Activated CD4-positive, alpha-beta T cell treated with anti-CD3 and anti-CD28 coated beads, Interleukin-2, amount 50 U/mL, for 16 hours (primary cell): ENCODE measurements around the gene SPACDR.

Source experiments
- DNase-seq: peaks from one replicate; pipeline ENCODE4 v3.0.0-alpha.2; 2020

Gene SPACDR

DNA sequence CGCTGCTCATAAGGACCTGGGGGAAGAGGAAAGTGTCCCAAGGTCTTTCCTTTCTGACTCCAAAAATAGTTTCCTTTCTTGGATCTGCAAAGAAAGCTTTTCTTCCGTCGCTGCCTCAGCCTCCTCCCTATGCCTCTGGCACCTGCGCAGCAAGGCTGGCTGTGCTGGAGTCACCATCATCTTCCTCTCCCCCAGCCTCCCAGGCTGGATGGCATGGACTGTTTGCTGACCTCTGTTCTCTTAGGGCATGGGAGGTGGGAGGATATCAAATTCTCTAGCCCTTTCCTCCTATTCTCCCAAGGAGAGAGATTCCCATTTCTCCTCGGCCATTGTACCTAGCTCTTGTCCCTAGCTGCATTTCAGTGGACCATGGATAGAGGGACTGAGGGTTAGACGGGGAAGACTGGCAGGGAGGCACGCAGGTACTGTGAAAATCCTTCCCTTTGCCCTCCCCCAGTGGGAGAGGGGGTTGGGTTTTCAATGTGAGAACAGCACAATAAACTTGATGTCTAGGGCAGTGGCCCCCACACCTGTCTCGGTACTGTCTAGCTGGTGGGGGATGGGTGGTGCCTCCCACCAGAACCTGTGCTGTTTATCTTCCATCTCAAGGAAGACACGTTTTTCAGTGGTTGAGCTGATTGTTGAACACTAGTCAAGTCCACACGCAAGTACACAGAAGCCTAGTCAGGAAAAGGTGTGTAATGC, 30.3 kb downstream of the SPACDR start:
- no peak for DNase-seq

DNA sequence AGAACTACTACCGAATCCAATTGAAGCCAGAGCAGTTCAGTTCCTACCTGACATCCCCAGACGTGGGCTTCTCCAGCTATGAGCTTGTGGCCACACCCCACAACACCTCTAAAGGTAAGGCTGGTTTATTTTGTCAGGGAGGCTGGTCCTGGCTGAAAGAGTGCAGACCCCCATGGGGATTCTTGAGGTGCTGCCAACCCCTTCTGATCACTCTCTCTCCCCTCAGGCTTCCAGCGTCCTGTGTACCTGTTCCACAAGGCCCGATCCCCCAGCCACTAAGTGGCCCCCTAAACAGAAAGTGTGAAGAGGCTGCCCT, 30.8 kb downstream of the SPACDR start:
- no peak for DNase-seq

DNA sequence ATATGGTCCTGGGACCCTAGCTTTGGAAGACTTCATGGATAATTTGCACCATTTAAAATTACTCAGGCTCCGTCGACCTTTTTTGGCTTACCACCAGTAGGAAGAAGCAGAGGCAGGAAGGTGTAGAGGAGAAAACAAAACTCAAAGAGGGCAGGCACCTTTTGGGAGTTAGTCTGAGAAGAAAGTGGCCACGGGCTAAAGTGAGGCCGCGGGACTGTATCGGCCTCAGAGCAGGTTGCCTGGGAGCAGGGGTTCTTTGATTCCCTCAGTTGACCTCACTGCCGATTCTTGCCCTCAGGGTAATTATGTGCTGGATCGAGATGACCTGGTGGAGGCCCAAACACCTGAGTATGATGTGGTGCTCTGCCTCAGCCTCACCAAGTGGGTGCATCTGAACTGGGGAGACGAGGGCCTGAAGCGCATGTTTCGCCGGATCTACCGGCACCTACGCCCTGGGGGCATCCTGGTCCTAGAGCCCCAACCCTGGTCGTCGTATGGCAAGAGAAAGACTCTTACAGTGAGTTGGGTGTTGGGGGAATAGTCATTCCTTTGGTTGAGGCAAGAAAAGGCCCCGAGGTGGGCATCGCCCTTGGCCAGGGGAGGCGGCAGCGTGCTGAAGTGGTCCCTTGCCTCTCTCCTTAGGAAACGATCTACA, 31.3 kb downstream of the SPACDR start:
- DNase-seq, result no peak

DNA sequence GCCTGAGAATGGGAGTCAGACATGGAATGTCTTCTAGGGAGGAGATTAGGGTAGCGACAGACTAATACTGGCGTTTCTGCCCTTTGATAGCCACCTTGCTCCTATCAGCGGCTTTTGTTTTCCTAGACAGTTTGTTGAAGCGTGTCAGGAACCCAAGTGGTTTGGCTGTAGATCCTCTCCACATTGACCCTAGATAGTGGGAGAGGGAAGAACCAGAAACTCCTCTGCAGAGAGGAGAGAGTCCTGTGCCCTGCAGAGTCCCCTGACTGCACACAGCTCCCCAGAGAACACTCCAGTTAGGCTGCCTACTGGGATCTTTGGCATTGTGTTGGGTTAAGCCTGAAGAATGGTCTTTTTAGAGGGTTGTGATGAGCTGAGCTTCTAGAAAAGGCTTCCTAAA, 32.0 kb downstream of the SPACDR start:
- DNase-seq, result no peak

DNA sequence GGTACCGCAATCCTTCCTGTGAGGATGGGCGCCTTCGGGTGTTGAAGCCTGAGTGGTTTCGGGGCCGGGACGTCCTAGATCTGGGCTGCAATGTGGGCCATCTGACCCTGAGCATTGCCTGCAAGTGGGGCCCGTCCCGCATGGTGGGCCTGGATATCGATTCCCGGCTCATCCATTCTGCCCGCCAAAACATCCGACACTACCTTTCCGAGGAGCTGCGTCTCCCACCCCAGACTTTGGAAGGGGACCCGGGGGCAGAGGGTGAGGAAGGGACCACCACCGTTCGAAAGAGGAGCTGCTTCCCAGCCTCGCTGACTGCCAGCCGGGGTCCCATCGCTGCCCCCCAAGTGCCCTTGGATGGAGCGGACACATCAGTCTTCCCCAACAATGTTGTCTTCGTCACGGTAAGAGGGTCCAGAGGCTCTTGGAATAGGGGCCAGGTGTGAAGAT, 32.7 kb downstream of the SPACDR start:
- no peak for DNase-seq

DNA sequence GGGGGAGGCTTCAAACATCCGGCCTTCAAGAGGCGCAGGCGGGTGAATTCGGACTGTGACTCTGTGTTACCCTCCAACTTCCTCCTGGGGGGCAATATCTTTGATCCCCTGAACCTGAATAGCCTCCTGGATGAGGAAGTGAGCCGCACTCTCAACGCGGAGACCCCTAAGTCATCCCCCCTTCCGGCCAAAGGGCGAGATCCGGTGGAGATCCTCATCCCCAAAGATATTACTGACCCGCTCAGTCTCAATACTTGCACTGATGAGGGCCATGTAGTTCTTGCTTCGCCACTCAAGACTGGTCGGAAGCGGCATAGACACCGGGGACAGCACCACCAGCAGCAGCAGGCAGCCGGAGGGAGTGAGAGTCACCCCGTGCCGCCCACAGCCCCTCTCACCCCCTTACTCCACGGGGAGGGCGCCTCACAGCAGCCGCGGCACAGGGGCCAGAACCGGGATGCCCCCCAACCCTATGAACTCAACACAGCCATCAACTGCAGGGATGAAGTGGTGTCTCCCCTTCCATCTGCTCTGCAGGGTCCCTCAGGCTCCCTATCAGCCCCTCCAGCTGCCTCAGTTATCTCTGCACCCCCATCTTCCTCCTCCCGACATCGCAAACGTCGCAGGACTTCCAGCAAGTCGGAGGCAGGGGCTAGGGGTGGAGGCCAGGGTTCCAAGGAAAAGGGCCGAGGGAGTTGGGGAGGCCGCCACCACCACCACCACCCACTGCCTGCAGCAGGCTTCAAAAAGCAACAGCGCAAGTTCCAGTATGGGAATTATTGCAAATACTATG, 33.4 kb downstream of the SPACDR start:
- no peak for DNase-seq

DNA sequence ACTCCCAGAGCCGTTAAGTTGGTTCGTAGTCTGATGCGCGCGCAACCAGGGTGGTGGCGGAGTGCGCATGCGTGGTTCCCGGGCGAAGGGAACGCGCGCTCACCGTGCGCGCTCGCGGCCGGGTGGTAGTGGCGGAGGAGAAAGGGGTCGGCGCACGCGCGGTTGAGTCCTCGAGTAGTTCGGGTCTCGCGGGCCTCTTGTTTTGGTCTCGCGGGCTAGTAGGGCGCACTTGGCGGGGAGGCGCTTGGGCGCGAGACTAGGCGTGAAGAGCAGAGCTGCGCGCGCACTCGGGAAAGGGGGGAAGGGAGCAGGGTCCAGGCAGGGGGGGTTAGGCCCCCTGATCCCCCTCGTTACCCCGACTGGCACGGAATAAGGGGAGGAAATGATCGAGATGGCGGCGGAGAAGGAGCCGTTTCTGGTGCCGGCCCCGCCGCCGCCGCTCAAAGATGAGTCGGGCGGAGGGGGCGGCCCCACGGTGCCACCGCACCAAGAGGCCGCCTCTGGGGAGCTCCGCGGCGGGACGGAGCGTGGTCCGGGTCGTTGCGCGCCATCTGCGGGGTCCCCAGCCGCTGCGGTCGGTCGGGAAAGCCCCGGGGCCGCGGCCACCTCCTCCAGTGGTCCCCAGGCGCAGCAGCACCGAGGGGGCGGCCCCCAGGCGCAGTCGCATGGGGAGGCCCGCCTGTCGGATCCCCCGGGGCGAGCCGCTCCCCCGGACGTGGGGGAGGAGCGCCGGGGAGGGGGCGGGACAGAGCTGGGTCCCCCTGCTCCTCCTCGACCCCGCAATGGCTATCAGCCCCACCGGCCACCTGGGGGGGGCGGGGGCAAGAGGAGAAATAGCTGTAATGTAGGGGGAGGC, 34.2 kb downstream of the SPACDR start, which contains the start of gene MEPCE:
Gene MEPCE (plus strand): TSS at position 195 of the 856 bp plus-strand sequence. CDS start 188 bp downstream, at position 383.
- DNase-seq, result peak; percentile 95

DNA sequence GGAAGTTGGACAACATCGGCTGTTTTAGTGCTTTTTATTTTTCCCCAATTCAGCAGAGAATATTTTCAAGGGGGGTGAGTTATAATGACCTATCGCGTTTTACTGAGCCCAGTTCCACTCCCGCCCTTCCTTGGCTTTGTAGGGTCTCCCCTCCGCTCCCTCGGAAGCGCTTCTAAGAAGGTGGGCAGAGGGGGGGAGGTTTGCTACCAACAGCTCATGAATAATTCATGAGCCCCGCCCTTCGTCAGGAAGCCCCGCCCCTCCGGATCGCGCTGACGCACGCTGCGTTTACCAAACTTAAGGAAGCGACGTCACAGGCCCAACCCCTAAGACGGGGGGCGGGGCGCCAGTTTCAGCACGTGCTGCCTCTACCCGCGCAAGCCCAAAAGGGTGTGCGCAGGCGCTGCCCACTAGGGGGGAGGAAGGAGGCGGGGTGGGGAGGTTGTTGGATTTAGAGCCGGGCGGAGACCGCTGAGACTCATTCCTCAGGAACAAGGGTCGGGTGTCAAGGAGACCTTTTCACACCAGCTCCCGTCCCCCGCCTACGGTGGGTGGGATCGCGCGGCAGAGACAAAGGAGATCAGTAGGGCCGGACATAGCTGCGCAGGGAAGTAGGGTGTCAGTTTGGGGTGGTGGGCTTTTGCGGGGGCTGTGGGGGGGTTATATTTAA, 35.0 kb downstream of the SPACDR start:
- DNase-seq, result peak; percentile 100

DNA sequence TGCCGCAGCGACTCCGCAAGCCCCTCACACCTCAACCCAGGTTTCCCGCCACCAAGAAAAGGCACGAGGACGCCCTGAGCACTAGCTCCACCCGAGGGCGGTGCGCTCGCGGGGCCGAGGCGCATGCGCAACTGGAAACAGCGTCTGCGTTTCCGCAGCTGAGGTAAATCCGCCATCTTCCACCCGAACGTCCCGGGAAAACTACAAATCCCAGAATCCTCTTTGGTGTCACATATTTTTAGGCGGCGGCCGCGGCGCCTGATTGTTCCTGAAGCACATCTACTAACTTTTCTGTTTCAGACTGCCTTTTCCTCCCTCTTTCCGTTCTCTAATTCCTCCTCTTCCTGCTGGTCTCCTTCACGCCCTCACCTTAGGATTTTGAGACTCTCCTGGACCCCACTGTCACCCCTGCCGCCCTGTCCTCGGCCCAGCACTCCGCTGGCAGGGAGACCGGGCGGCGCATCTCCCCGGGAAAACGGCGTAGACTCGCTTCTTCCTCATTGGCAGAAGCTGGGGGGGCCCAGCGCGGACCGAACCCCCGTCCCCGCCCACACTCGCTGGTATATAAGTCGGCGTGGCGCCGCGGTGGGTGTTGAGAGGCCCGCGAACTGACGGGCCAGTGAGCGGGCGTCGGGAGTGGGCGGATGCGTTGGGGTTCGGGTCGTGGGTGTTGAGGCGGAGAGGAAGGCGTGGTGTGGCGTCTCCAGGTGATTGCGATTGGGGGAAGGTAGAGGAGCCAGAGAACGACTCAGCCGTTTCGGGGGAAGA, 35.7 kb downstream of the SPACDR start, which contains the start of gene ZCWPW1:
Gene ZCWPW1 (minus strand): TSS at position 505 of the 768 bp plus-strand sequence. CDS start 8,054 bp downstream, outside the sequence.
- peak; percentile 97 for DNase-seq

DNA sequence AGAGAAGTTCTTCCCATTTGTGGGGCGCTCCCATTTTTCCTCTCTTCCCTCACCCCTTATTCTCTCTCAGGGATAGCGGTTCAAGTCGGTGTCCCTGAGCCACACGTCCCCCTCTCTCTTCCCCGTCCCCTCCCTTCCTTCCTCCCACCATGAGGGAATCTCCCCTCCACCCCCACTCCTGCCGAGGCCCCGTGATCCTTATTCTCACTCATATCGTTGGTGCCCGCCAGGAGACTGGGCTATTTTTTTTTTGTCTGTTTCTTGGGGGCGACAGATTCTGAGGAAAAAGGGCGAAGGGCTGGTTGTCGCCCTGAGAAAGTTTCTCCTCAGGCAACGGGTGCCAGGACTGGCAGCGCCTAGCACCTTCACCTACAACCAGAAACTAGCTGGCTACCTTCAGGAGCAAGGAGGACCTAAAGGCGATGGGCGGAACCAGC, 36.3 kb downstream of the SPACDR start:
- DNase-seq, result no peak

DNA sequence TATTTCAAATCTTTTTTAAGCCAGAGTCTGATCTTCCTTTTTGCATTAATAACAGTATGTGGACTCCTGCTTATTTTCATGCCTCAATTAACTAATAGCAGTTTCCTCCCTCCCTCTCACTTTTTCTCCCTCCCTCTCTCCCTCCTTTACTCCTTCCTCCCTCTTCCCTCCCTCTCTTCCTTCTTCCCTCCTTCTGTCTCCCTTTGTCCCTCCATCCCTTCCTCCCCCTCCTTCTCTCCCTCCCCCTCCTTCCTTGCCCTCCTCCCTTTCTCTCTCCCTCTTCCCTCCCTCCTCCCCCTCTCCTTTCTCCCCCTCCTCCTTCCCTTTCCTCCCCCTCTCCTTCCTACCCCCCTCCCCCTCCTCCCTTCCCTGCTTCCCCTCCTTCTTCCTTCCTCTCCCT, 37.5 kb downstream of the SPACDR start:
- no peak for DNase-seq

DNA sequence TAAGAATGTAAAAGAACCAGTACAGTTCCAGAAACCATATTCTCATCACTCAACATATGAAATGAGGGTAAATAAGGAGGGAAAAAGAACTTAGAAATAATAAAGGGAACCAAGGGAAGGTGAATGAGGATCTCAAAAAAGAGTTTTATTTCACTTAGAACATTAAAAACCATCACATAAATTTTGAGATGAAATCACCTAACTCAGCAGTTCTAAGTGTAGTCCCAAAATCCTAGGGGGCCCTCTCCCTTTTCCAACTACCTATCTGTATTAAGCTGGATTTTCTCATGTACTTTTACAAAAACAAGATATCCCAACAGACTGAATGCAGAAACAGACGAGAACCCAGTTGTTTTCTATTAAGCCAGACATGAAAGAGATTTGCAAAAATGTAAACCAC, 38.7 kb downstream of the SPACDR start:
- no peak for DNase-seq

DNA sequence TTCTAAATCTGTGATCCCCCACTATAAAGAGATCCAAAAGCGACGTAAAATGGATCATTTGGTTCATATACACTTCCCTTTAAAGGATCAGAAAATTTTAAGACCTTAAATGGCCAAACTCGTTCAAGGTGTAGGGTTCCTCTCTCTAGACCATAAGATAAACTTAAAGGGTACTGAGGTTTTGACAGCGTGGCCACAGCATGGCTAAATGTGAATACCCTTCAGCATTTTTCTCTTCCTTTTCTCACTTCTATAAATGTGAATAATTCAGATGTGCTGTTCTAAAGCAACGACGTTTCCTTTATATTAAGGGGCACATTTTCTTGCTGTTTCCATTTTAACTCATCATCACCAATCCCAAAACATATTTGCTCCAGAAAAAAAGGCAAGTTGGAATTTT, 40.7 kb downstream of the SPACDR start:
- no peak for DNase-seq

DNA sequence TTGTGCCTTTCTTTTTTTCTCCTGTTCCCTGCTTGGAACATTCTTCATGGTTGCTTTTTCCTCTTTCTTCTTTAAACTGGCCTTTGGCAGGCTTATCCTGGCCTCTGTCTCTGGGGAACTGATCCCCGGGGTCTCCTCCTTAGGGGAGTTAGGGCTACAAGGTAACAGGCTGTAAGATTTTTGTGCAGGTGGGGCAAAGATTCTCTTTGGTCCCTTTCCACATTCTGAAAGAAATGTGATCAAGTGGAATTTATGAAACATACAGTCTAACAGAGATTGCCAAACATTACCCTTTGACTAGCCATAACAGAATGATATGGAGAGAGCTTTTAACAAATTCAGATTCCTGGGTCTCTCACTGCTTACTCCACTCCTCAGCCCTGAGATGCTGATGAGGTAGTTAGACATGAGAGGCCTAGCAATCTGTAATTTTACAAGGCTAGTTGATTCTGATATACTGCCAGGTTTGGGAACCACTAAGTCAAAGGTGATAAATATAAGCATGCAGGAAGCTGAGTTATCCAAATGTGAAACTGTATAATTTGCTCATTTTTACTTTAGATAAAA, 44.3 kb downstream of the SPACDR start:
- DNase-seq, result no peak

DNA sequence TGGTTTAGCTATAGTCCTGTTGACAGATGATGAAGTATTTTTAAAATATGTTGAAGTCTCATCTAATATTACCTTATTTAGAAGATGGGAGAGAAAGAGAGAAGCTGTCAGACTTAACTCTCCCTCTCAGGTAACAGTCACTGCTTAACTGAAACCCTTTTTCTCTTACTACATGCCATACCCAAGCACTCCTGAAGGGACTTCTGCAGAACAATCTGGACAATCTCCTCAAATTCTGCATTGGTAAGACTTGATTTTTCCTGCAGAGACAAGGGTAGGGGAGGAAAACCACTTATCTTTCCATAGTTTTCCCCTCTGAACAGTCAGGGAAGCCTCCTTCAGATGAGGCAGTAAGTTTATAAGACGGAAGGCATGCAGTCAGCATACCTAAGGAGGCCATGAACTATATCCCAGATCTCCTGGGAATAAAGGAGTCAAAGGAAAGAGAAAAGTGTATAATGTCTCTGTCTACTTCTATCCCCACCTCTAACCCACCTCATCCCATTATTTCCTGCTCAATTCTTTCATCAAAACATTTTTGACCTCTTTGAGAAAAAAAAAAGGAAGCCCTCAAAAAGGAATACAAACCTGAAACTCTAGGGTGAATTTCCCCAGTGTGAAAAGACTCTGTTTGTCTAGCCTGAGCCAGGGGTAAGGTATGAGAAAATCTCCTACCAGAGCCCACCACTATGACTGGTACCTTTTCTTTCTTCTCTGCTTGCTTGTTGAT, 45.0 kb downstream of the SPACDR start:
- no peak for DNase-seq

DNA sequence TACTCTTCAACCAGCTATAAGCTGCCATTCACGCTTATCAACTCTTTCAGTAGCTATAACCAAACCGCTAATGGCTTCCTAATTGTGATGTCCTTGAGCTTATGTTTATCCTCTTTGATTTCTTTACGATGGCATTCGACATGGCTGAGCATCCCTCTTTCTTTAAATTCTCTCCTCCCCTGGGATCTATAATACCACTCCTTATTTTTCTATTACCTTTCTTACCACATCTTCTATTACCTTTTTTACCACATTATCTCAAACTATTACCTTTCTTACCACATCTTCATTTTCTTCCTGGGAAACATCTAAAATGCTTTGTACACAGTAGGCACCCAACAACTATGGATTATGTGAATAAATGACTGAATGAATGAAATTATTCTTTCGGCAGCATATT, 48.6 kb downstream of the SPACDR start:
- DNase-seq, result no peak

DNA sequence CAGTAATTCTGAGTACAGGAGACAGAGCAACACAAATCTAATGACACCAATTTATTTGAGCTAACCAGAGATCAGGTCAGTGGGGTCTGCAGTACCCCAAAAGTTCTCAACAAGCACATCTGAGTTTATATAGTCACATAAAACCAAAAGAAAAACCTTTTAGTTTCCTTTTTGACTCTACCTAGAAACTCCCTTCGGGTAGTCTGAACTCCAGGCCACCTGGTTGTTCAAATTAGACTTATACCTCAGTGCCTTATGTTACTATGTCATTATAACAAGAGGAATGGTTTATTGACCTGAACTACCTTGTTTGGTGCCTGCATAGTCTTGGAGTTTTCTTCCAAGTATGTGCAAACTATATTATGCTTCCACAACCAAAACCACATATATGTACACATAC, 50.2 kb downstream of the SPACDR start:
- DNase-seq, result no peak

DNA sequence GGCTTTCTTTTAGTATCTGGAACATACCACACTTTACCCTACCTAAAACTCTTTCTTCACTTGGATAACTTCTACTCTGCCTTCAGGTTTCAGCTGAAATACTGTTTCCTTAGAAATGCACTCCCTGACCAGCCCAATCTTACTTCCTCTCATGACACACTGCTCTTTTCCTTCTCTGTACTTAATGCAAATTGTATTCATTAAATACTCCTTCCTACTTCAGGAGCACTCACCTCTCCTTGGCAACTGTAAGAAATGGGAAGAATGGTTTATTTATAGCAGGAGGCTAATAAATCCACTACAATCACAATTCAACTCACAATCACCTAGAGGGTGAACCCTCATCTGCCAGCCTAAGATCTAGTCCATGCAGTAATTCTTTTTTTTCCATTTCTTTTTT, 50.7 kb downstream of the SPACDR start:
- DNase-seq, result no peak

DNA sequence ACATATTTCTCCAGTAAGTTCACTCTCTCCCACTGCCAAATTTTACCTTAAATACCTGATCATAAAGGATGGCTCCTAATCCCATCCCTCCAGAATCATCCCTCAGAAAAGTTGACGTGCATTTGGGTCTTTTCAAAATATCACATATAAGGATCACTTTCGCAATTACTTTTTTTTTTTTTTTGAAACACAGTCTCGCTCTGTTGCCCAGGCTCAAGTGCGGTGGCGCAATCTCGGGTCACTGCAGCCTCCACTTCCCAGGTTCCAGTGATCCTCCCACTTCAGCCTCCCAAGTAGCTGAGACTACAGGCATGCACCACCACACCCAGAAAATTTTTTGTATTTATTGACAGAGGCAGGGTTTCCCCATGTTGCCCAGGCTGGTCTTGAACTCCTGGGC, 53.0 kb downstream of the SPACDR start:
- DNase-seq, result no peak
